Panc1 (cell line): ENCODE results near the gene ZCWPW1. TPM values are rescaled to one million over a fixed set of nuclear protein-coding genes. Genes with fewer than 3 reads are reported as not detected.
A peak's percentile ranks its signal among the peaks of the same experiment; 100 is the strongest.

Experiments used
- ATAC-seq: fragments of 200-7000 bp; cut with Tn5 transposase; 2 replicates; pipeline ENCODE4 v1.9.1; 2020; ENCODE audit warnings: mild to moderate bottlenecking, moderate library complexity
- BruUV-seq: library from RNA; stranded (reverse); fragments of 400-500 nt; replicated peaks from 2 replicates; lab custom pipeline; 2021; lab: Mats Ljungman, UMichigan
- CTCF ChIA-PET: fragments of 300-600 bp; sonication (Branson Sonifier 250); formaldehyde crosslinking; loops from one replicate; lab custom pipeline; 2022; ENCODE audit warnings: antibody characterized with exemption; lab: Charles Lee
- POLR2A ChIA-PET: fragments of 300-600 bp; sonication (Branson Sonifier 250); formaldehyde crosslinking; loops from one replicate; lab custom pipeline; 2022; ENCODE audit warnings: antibody characterized with exemption; lab: Charles Lee
- DNase-seq: peaks from one replicate; pipeline ENCODE4 v3.0.0-alpha.2; 2010; ENCODE audit warnings: low read depth, low spot score
- H3K27ac ChIP-seq: 2 replicates; pipeline ENCODE4 v1.5.1; 2011; ENCODE audit warnings: mild to moderate bottlenecking, low read length, inconsistent platforms
- H3K27me3 ChIP-seq: fragments of 200-500 bp; sonication (Bioruptor generic); 2 replicates; pipeline ENCODE4 v1.6.0; 2014; ENCODE audit warnings: low read length, inconsistent platforms; ENCODE audit not compliant: control insufficient read depth, insufficient read depth
- H3K36me3 ChIP-seq: fragments of 200-500 bp; sonication (Bioruptor generic); 2 replicates; pipeline ENCODE4 v1.5.1; 2014; ENCODE audit warnings: inconsistent platforms, mild to moderate bottlenecking, low read length, moderate library complexity; ENCODE audit not compliant: control insufficient read depth, insufficient read depth
- H3K4me1 ChIP-seq: 2 replicates; pipeline ENCODE4 v1.5.1; 2011; ENCODE audit warnings: inconsistent platforms, mild to moderate bottlenecking, low read length, moderate library complexity; ENCODE audit not compliant: control insufficient read depth, insufficient read depth
- H3K4me3 ChIP-seq, 2 experiments: 2 replicates each; pipeline ENCODE4 v1.5.1; 2011 to 2012; ENCODE audit warnings: low read depth in 2 of 2, low read length in 2 of 2, mild to moderate bottlenecking in 2 of 2, inconsistent platforms in 1 of 2, moderate library complexity in 1 of 2
- H3K9me3 ChIP-seq: fragments of 200-500 bp; sonication (Bioruptor generic); 2 replicates; pipeline ENCODE4 v1.5.1; 2014; ENCODE audit warnings: low read depth, mild to moderate bottlenecking, inconsistent platforms, low read length, moderate library complexity; ENCODE audit not compliant: control insufficient read depth, insufficient read depth
- POLR2AphosphoS5 ChIP-seq: IDR thresholded peaks from 2 replicates; pipeline ENCODE4 v1.6.1; 2012; ENCODE audit warnings: mild to moderate bottlenecking, low read depth, low read length, moderate library complexity
- SIN3A ChIP-seq: IDR thresholded peaks from 2 replicates; pipeline ENCODE4 v1.6.1; 2012; ENCODE audit warnings: low read depth, mild to moderate bottlenecking, low read length, moderate library complexity, borderline replicate concordance; ENCODE audit not compliant: insufficient read depth
- TCF7L2 ChIP-seq: IDR thresholded peaks from 2 replicates; pipeline ENCODE4 v1.6.1; 2011; ENCODE audit warnings: mild to moderate bottlenecking, low read depth, low read length, inconsistent platforms
- in situ Hi-C: cut with HindIII; loops from 2 replicates; pipeline ENCODE4 v1.10.0; 2016; ENCODE audit warnings: low sequenced_read_pairs, low pct_unique_long_range_greater_than_20kb
- intact Hi-C: fragments of 100-400 bp; cut with micrococcal nuclease; formaldehyde crosslinking; loops from one replicate; pipeline ENCODE4 v1.10.0; 2022; ENCODE audit not compliant: unreplicated experiment
- total RNA-seq: library from RNA; stranded (reverse); gene quantifications from one replicate; pipeline ENCODE4 v1.2.1, GENCODE V29; 2021; ENCODE audit not compliant: unreplicated experiment
- TF ChIP-seq, protein P1 (sequence below), 2 experiments: IDR thresholded peaks; 2 replicates each; pipeline ENCODE4 v1.6.1; 2011 to 2012; ENCODE audit warnings: low read depth in 2 of 2, control low read depth in 1 of 2, low read length in 1 of 2, mild to moderate bottlenecking in 1 of 2, moderate library complexity in 1 of 2; ENCODE audit not compliant: insufficient read depth in 1 of 2
- TF ChIP-seq, protein P2 (sequence below): fragments of 450-650 bp; IDR thresholded peaks from 2 replicates; pipeline ENCODE4 v1.5.1; 2017; ENCODE audit warnings: mild to moderate bottlenecking

ZCWPW1 gene
- total RNA-seq, 1 experiment from 2014 or later = 6.5 TPM

DNA sequence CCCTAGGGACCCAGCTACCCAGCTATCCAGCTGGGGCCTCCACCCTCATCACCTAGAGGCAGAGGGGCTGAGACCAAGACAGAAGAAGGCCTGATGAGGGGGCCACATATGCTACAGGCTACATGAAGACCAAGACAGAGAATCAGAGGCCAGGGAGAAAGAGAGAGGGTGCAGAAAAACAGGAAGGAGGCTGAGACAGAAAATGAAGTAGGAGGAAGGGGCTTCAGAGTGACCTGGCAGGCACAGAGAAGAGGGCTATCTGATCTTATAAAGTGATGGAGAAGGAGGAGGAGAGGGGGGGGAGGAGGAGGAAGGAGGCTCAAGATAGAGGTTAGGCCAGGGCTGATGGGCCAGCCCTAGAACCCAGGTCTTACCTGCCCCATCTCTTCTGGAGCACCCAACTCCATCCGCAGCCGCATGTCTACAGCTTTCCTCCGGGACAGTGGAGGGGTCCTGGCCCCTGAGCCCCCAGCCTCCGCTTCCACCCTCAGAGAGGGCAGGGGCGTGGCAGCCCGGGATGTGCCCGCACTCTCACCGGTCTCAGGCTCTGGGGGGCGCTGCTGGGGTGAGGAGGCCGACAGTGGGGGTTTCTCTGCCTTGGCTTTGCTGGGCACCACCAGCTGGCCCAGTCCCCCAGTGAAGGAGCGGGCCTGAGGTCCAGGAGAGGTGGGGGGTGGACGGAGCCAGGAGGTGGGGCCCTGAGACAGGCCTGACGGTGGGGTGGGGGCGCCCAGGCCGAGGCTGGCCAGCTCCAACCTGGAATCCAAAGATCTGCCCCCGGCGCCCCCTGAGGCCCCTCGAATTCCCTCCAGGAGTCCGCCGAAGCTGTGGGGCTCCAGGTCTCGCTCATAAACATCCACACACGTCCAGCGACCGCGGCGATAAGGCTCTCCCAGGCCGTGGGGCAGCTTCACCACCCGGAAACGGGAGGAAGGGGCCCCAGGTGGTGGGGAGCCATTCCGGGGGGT, 48.7 kb upstream of the ZCWPW1 start:
- TF ChIP-seq, protein P1, sequence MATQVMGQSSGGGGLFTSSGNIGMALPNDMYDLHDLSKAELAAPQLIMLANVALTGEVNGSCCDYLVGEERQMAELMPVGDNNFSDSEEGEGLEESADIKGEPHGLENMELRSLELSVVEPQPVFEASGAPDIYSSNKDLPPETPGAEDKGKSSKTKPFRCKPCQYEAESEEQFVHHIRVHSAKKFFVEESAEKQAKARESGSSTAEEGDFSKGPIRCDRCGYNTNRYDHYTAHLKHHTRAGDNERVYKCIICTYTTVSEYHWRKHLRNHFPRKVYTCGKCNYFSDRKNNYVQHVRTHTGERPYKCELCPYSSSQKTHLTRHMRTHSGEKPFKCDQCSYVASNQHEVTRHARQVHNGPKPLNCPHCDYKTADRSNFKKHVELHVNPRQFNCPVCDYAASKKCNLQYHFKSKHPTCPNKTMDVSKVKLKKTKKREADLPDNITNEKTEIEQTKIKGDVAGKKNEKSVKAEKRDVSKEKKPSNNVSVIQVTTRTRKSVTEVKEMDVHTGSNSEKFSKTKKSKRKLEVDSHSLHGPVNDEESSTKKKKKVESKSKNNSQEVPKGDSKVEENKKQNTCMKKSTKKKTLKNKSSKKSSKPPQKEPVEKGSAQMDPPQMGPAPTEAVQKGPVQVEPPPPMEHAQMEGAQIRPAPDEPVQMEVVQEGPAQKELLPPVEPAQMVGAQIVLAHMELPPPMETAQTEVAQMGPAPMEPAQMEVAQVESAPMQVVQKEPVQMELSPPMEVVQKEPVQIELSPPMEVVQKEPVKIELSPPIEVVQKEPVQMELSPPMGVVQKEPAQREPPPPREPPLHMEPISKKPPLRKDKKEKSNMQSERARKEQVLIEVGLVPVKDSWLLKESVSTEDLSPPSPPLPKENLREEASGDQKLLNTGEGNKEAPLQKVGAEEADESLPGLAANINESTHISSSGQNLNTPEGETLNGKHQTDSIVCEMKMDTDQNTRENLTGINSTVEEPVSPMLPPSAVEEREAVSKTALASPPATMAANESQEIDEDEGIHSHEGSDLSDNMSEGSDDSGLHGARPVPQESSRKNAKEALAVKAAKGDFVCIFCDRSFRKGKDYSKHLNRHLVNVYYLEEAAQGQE (IDR thresholded peaks at IDR 0.05; ENCODE audit: insufficient read depth in 1 of 2, low read depth in 2 of 2, low read length in 1 of 2) = no peak
- TF ChIP-seq POLR2AphosphoS5 = no peak
- TF ChIP-seq, protein P2, sequence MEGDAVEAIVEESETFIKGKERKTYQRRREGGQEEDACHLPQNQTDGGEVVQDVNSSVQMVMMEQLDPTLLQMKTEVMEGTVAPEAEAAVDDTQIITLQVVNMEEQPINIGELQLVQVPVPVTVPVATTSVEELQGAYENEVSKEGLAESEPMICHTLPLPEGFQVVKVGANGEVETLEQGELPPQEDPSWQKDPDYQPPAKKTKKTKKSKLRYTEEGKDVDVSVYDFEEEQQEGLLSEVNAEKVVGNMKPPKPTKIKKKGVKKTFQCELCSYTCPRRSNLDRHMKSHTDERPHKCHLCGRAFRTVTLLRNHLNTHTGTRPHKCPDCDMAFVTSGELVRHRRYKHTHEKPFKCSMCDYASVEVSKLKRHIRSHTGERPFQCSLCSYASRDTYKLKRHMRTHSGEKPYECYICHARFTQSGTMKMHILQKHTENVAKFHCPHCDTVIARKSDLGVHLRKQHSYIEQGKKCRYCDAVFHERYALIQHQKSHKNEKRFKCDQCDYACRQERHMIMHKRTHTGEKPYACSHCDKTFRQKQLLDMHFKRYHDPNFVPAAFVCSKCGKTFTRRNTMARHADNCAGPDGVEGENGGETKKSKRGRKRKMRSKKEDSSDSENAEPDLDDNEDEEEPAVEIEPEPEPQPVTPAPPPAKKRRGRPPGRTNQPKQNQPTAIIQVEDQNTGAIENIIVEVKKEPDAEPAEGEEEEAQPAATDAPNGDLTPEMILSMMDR = no peak; the same call in 1 of the 2 replicates
- no peak for TF ChIP-seq SIN3A
- TF ChIP-seq TCF7L2 = no peak
- Histone ChIP-seq H3K36me3 (no peaks in the 10 kb centered on the region; the same call in 1 of the 2 replicates), H3K27ac (peak overlapping the region; percentile 64), H3K4me3 (peak overlapping the region; percentile 95 to 97), H3K4me1 (peaks cover 27% of the 10 kb centered on the region), H3K9me3 (no peaks in the 10 kb centered on the region), H3K27me3 (no peaks in the 10 kb centered on the region)
- DNase-seq (no peak), ATAC-seq (peak; percentile 8; the same call in 1 of the 2 replicates)
- ChIA-PET POLR2A (no interaction called here), CTCF (interaction anchor here (1.0 kb wide), 1 partner anchor 63 kb away, joined by 3 read pairs; no protein-coding TSS in a partner anchor)
- intact Hi-C loops (no loop called here), in situ Hi-C loops (no loop called here)
- no TSS peak for BruUV-seq

DNA sequence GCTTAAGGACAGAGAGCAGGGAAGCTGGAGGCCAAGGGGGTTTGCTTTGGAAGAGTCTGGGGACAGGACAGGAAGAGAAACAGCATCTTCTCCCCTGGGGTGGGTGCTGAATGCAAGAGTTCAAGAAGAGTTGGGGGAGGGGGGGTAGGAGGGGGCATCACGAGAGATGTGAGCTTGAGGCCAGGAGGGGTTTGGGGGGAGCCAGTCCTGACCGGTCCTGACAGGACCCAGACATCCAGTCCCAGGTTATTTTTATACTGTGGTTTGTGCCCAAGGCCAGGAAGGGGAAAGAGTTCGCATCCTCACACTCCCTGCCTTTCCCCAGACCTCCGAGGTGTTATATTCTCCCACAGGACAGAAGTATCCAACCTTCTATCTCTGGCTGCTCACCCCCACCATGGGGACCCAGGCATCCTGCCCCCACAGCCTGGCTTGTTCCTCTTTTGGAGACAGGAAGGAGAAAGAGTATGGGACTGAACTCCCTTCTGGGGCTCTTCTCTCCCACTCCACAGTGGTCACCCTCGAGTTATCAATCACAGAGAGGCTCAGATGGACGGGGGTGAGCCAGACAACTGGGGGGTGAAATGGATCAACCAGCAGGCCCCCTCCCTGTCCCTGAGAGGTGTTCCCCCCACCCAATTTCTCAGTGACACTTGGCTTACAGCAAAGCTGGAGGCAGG, 47.7 kb upstream of the ZCWPW1 start:
- intact Hi-C loops = no loop called here
- ChIA-PET CTCF (interaction anchor here (0.6 kb wide), 1 partner anchor 70 kb away, joined by 3 read pairs; no protein-coding TSS in a partner anchor), POLR2A (no interaction called here)
- Histone ChIP-seq H3K27me3 (no peaks in the 10 kb centered on the region), H3K36me3 (no peaks in the 10 kb centered on the region; the same call in 1 of the 2 replicates), H3K27ac (peak overlapping the region; percentile 64), H3K4me3 (peak overlapping the region; percentile 95 to 97), H3K9me3 (no peaks in the 10 kb centered on the region), H3K4me1 (peaks cover 25% of the 10 kb centered on the region)
- DNase-seq (no peak), ATAC-seq (no peak)
- in situ Hi-C loops = no loop called here
- TF ChIP-seq, protein P2 = no peak
- no peak for TF ChIP-seq TCF7L2
- no peak for TF ChIP-seq SIN3A
- TF ChIP-seq POLR2AphosphoS5 = no peak
- TF ChIP-seq, protein P1 (IDR thresholded peaks at IDR 0.05; ENCODE audit: insufficient read depth in 1 of 2, low read depth in 2 of 2, low read length in 1 of 2) = no peak
- no TSS peak for BruUV-seq
